ENCODE results near the gene POU6F2. TPM values are rescaled to one million over a fixed set of nuclear protein-coding genes. Genes with fewer than 3 reads are reported as not detected.

Gene POU6F2
- total and polyA plus RNA-seq, 2 of the 4 experiments (the other 2 are of a cell fraction), result not detected

DNA sequence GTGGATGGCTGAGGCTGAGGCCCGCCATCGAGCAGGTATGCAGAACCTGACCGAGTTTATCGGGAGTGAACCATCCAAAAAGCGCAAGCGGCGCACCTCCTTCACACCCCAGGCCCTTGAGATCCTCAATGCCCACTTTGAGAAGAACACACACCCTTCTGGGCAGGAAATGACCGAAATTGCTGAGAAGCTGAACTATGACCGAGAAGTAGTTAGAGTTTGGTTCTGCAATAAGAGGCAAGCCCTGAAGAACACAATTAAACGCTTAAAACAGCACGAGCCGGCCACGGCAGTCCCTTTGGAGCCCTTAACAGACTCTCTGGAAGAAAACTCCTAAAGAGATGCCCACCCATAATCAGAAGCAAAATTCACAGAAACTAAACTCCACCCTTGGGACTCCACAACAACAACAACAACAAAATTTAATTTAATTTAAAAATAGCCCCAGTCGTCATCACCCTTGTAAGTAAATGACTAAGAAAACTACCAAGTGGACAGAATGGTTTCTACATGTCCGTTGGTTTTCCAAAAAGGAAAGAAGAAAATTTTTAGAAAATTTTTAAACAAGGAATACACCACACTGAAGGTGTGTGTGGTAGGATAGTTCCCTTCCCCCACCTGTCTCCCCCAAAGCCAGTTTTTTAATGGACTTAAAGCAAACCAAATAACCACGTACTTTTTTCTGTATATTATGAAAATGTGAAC lies 486.8 kb downstream of the POU6F2 start:
- Histone ChIP-seq H4K20me1 (ENCODE audit: insufficient read depth, low read length) (no peaks in the 10 kb centered on the region), H3K4me1 (ENCODE audit: control insufficient read depth, insufficient read depth, low read length) (no peaks in the 10 kb centered on the region), H3K23ac (ENCODE audit: low read depth, low read length) (no peak overlapping the region), H3K4ac (ENCODE audit: low read depth, low read length) (no peak overlapping the region), H3K4me2 (ENCODE audit: low read depth, low read length) (no peak overlapping the region), H3K36me3 (ENCODE audit: control insufficient read depth, insufficient read depth, low read length) (no peaks in the 10 kb centered on the region), H4K91ac (ENCODE audit: insufficient read depth, low read depth, low read length) (no peak overlapping the region), H3K56ac (ENCODE audit: extremely low read depth, insufficient read depth, low read length) (no peak overlapping the region), H3K79me1 (ENCODE audit: low read depth in 1 of 2, low read length in 2 of 2) (no peaks in the 10 kb centered on the region), H2BK120ac (ENCODE audit: low read depth, low read length) (no peak overlapping the region), H3K4me3 (ENCODE audit: insufficient read depth, low read depth, low read length) (no peak overlapping the region), H3K9me3 (ENCODE audit: control insufficient read depth, insufficient read depth, low read length) (no peaks in the 10 kb centered on the region), H2BK15ac (ENCODE audit: low read depth, low read length) (no peak overlapping the region), H4K8ac (ENCODE audit: low read depth in 2 of 2, low read length in 2 of 2) (no peak overlapping the region), H3K27me3 (ENCODE audit: control insufficient read depth, insufficient read depth, low read length) (peaks cover 4% of the 10 kb centered on the region), H2AK9ac (replicated peaks; ENCODE audit: low read depth, low read length, poor library complexity) (no peak overlapping the region), H2AFZ (replicated peaks; ENCODE audit: low read length, poor library complexity) (no peak overlapping the region), H3K9ac (ENCODE audit: low read depth, low read length) (no peak overlapping the region), H2BK5ac (ENCODE audit: low read depth, low read length, poor library complexity, severe bottlenecking) (no peak overlapping the region), H3K9me1 (ENCODE audit: insufficient read depth, low read length) (no peaks in the 10 kb centered on the region), H2AK5ac (ENCODE audit: low read depth, low read length) (no peak overlapping the region), H4K5ac (ENCODE audit: low read depth, low read length) (no peak overlapping the region), H3K27ac (ENCODE audit: insufficient read depth, low read length) (no peak overlapping the region), H3K14ac (replicated peaks; ENCODE audit: low read depth, low read length) (no peak overlapping the region), H2BK20ac (ENCODE audit: low read depth, low read length) (no peak overlapping the region), H3K18ac (ENCODE audit: low read depth, low read length) (no peak overlapping the region)
- CTCF ChIA-PET, result interaction anchor here (1.2 to 2.5 kb wide), 2 partner anchors 11 to 49 kb away, joined by 3 to 10 read pairs; no protein-coding TSS in a partner anchor
- WGBS, 2 experiments (ENCODE audit: extremely low coverage in 2 of 2, insufficient read length in 1 of 2), result no CpG with 5 or more reads among the region's 16 CpGs
- no peak for DNase-seq
- no peak for ATAC-seq (ENCODE audit: low read depth)
- BruUV-seq (replicated peaks), result no TSS peak
- POLR2A ChIA-PET (ENCODE audit: unreplicated experiment), result no interaction called here
- in situ Hi-C loops (cut with MboI; ENCODE audit: low sequenced_read_pairs), result loop anchor here (25.0 kb wide), 2 partner anchors 527 to 677 kb away; no protein-coding TSS in a partner anchor
- no peak for TF ChIP-seq BHLHE40 (IDR thresholded peaks at IDR 0.05; ENCODE audit: low read depth, low read length)
- TF ChIP-seq, protein P1, sequence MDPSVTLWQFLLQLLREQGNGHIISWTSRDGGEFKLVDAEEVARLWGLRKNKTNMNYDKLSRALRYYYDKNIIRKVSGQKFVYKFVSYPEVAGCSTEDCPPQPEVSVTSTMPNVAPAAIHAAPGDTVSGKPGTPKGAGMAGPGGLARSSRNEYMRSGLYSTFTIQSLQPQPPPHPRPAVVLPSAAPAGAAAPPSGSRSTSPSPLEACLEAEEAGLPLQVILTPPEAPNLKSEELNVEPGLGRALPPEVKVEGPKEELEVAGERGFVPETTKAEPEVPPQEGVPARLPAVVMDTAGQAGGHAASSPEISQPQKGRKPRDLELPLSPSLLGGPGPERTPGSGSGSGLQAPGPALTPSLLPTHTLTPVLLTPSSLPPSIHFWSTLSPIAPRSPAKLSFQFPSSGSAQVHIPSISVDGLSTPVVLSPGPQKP (IDR thresholded peaks at IDR 0.05; ENCODE audit: borderline replicate concordance, low read depth, low read length), result no peak
- TF ChIP-seq NFE2L2 (IDR thresholded peaks at IDR 0.05; ENCODE audit: low read depth, low read length), result no peak
- no peak for TF ChIP-seq CHD1 (IDR thresholded peaks at IDR 0.05; ENCODE audit: low read depth, low read length)
- TF ChIP-seq RFX5 (IDR thresholded peaks at IDR 0.05; ENCODE audit: low read depth, low read length), result no peak
- TF ChIP-seq RCOR1 (IDR thresholded peaks at IDR 0.05; ENCODE audit: insufficient replicate concordance, low read length), result no peak
- no peak for TF ChIP-seq CEBPB (IDR thresholded peaks at IDR 0.05; ENCODE audit: low read depth, low read length)
- no peak for TF ChIP-seq MAFK (IDR thresholded peaks at IDR 0.05; ENCODE audit: low read depth, low read length)
- TF ChIP-seq POLR2A (IDR thresholded peaks at IDR 0.05; ENCODE audit: low read depth, low read length), result no peak
- no peak for TF ChIP-seq SMC3 (IDR thresholded peaks at IDR 0.05; ENCODE audit: low read depth, low read length)
- intact Hi-C loops (cut with micrococcal nuclease), result loop anchor here (1.0 to 10.0 kb wide), 4 partner anchors 390 to 1066 kb away; no protein-coding TSS in a partner anchor
- dilution Hi-C loops (cut with HindIII; ENCODE audit: low sequenced_read_pairs, unreplicated experiment), result no loop called here

Measured in IMR-90 (cell line).